Amniotic stem cell (primary cell): ENCODE results near the gene VPS45.

Experiments
- DNase-seq: peaks from one replicate; lab custom pipeline; 2025; lab: John Stamatoyannopoulos, UW

Gene VPS45

DNA sequence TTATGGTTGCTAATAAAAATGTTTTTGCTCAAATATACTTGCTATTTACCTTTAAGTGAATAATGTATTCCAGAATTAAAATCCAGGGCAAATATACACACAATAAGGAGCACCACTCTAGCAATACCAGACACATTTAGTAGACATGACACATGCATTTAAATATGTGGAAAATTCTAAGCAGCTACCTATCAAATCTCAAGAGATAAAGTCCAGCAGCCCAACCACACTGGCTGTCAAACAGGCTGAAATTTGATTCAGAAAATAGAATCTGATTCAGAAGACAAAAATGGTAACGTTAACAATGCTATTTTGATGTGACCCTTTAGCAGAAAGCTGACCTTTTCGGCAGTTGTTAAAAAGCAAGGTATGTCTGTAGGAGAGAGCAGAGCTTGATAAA is 124.4 kb downstream of the VPS45 start:
- peak; percentile 49 for DNase-seq

DNA sequence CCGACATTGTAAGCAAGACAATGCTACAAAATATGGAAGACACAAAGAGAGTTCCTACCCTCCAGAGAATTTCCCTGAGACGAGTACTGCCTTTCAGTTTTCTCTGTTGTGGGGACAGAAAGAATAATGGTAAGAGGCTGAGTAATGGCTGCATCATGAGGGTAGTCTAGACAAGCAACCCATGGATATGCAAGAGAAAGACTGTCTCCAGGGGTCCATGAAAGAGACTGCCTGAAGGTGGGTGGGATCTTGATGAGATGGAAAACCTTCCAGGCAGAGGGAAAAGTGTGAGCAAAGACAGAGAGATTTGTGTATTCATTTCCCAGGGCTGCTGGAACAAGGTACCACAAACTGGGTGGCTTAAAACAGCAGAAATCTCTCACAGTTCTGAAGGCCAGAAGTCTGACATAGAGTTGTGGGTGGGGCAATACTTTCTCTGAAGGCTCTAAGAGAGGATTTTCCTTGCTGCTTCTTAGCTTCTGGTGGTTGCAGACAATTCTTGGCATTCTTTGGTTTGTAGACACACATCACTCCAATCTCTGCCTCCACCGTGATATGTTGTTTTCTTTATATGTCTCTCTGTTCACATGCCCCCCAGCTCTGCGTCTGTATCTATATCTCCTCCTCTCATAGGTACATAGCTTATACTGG is 126.9 kb downstream of the VPS45 start:
- DNase-seq: peak; percentile 12
